ENCODE measurements around the gene SCAF4.

DNA sequence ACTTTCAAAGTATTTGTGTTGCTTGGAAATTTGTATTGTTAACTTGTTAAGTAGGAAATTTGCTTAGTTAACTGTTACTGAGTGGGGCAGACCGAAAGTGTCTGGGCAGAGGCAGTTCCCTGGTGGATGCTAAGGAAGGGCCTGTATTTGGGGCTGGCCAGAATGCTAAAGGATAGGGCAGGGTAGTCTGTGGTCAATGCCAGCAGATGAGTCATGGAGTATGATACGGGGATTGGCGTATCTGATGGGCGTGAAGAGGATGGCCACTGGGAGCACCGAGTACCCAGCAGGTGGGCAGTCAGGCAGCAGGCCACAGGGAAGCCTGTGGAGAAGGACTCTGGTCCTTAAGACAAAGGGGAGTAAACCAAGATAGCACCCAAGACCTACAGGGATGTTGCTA, 46.6 kb upstream of the SCAF4 start:
- no peak for TF ChIP-seq CTCF (IDR thresholded peaks at IDR 0.05; ENCODE audit: borderline replicate concordance, extremely low read depth, low read length, poor library complexity, severe bottlenecking)
- no peak for TF ChIP-seq EZH2 (IDR thresholded peaks at IDR 0.05; ENCODE audit: borderline replicate concordance, low read depth, low read length, severe bottlenecking)
